Bronchial epithelial cell (primary cell): ENCODE data around the gene CCNH. TPM values are rescaled to one million over a fixed set of nuclear protein-coding genes. Genes with fewer than 3 reads are reported as not detected.

Experiments
- DNase-seq: peaks from one replicate; pipeline ENCODE4 v3.0.0-alpha.2; 2010; ENCODE audit warnings: low read depth
- FAIRE-seq: peaks from 2 replicates; lab custom pipeline; 2011; peaks lifted over from hg19 to GRCh38; lab: Jason Lieb, UNC
- H3K27me3 ChIP-seq: 2 replicates; pipeline ENCODE4 v1.5.1; 2011; ENCODE audit warnings: low read length; ENCODE audit not compliant: control insufficient read depth, insufficient read depth
- H3K36me3 ChIP-seq: 2 replicates; pipeline ENCODE4 v1.5.1; 2011; ENCODE audit warnings: low read length; ENCODE audit not compliant: control insufficient read depth, insufficient read depth
- H3K4me3 ChIP-seq: 2 replicates; pipeline ENCODE4 v1.5.1; 2011; ENCODE audit warnings: mild to moderate bottlenecking, low read depth, low read length, control low read depth
- total RNA-seq: library from RNA; depleted of rRNA; stranded (reverse); fragments of >200 nt; gene quantifications from 2 replicates; pipeline ENCODE4 v1.2.1, GENCODE V29; 2014
- TF ChIP-seq, protein P1 (sequence below): IDR thresholded peaks from 2 replicates; pipeline ENCODE4 v1.5.1; 2011; ENCODE audit warnings: mild to moderate bottlenecking, moderate library complexity, low read length, control low read depth, inconsistent platforms; ENCODE audit not compliant: insufficient read depth, severe bottlenecking

Gene CCNH
- total RNA-seq, 1 donor from 2014 or later, result 73.2 TPM

DNA sequence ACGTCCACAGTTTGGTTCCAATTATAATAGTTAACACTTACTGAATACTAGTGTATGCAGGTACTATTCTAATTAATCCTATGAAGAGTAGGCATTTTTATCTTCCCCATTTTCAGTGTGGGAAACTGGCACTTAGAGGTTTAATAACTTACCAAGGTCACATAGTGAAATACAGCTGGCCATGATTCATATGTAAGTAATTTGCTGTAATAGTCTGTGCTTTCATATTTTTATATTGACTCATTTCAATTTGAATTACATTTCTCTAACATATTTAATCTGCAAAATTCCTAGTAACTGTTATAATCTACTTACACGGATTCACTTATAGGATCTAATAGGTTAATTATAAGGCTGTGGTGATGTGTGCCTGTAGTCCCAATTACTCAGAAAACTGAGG lies 19.4 kb downstream of the CCNH start:
- H3K4me3 ChIP-seq, result no peak overlapping the region
- DNase-seq (peak; percentile 71), FAIRE-seq (no peak)
- no peaks in the 10 kb centered on the region for H3K27me3 ChIP-seq
- TF ChIP-seq, protein P1, sequence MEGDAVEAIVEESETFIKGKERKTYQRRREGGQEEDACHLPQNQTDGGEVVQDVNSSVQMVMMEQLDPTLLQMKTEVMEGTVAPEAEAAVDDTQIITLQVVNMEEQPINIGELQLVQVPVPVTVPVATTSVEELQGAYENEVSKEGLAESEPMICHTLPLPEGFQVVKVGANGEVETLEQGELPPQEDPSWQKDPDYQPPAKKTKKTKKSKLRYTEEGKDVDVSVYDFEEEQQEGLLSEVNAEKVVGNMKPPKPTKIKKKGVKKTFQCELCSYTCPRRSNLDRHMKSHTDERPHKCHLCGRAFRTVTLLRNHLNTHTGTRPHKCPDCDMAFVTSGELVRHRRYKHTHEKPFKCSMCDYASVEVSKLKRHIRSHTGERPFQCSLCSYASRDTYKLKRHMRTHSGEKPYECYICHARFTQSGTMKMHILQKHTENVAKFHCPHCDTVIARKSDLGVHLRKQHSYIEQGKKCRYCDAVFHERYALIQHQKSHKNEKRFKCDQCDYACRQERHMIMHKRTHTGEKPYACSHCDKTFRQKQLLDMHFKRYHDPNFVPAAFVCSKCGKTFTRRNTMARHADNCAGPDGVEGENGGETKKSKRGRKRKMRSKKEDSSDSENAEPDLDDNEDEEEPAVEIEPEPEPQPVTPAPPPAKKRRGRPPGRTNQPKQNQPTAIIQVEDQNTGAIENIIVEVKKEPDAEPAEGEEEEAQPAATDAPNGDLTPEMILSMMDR, result no peak
- H3K36me3 ChIP-seq, result peaks cover 10% of the 10 kb centered on the region

GRCh38 chr5:87392801-87393200 lies 19.9 kb downstream of the CCNH start:
- TF ChIP-seq, protein P1, result no peak
- Histone ChIP-seq H3K4me3 (no peak overlapping the region), H3K27me3 (no peaks in the 10 kb centered on the region), H3K36me3 (peaks cover 10% of the 10 kb centered on the region)
- FAIRE-seq (no peak), DNase-seq (no peak)

DNA sequence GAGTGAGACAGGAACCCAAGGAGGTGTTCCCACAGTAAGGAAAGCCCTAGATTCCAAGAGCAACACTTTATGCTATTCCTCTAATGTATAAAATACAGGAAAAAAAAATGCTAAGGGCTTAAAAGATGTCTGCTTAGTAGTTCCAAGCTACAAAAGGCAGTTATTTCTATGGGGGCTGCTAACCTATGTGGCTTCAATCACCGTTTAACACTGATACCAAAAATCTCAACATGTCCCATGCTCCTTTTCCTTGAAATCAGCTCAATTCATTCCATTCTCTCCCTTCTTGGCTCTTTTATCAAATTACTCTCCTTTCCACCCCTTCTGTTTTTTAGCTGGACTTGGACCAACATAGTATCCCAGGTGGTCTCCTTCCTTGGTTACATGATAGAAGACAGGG lies 20.6 kb downstream of the CCNH start:
- no peak for DNase-seq
- Histone ChIP-seq H3K27me3 (no peaks in the 10 kb centered on the region), H3K36me3 (peaks cover 7% of the 10 kb centered on the region), H3K4me3 (no peak overlapping the region)
- TF ChIP-seq, protein P1, result no peak
- no peak for FAIRE-seq

GRCh38 chr5:87390576-87391199 lies 22.0 kb downstream of the CCNH start:
- Histone ChIP-seq H3K27me3 (no peaks in the 10 kb centered on the region), H3K4me3 (no peak overlapping the region), H3K36me3 (peaks cover 7% of the 10 kb centered on the region)
- FAIRE-seq, result no peak
- TF ChIP-seq, protein P1, result no peak
- DNase-seq, result no peak

GRCh38 chr5:87390075-87390474 lies 22.7 kb downstream of the CCNH start:
- Histone ChIP-seq H3K4me3 (no peak overlapping the region), H3K36me3 (peaks cover 6% of the 10 kb centered on the region), H3K27me3 (no peaks in the 10 kb centered on the region)
- no peak for FAIRE-seq
- DNase-seq, result no peak
- TF ChIP-seq, protein P1, result no peak

DNA sequence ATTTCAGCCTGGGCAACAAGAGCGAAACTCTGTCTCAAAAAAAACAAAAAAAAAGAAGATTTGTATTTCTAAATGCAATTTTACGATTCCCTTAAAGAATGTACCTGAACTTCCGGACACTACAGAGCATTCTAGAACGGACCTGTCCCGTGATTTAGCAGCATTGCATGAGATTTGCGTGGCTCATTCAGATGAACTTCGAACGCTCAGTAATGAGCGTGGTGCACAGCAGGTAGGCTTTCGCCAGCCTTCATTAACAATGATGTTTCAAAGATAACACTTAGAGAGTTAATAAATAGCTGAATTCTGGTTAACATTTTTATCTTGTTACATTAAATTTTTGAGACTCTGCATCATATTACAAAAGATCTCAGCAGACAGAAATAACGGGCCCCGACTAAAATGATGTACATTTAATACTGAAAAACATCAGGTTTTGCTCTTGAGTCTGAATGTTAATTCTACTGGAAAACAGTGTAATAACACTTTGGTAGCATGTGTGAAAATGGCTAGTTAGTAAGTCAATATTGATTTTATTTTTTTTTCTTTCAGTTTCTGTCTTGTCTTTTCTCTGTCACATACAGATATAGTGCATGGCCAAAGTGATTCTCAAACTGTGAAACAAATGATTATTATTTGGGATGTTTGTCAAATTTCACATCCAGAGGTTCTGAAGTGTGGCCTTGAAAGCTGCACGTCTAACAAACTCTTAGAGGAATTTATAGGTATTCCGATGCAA lies 23.3 kb downstream of the CCNH start:
- FAIRE-seq, result no peak
- peaks cover 6% of the 10 kb centered on the region for H3K36me3 ChIP-seq
- TF ChIP-seq, protein P1, result no peak
- DNase-seq, result no peak
- no peaks in the 10 kb centered on the region for H3K27me3 ChIP-seq
- no peak overlapping the region for H3K4me3 ChIP-seq
